Tibial nerve (tissue), 4 donors: ENCODE measurements around the gene TSSK3. TPM values are rescaled to one million over a fixed set of nuclear protein-coding genes. Genes with fewer than 3 reads are reported as not detected.
A peak's percentile ranks its signal among the peaks of the same experiment; 100 is the strongest.

ENCODE experiments used
- DNase-seq, 2 donors: peaks; one replicate each; pipeline ENCODE4 v3.0.0-alpha.2; 2019; ENCODE audit warnings: low spot score in 2 of 2
- H3K27ac ChIP-seq, 4 donors: fragments of 200-600 bp; sonication (generic) in 3 of 4; one replicate each; pipeline ENCODE4 v1.5.1; 2017 to 2019; ENCODE audit warnings: mild to moderate bottlenecking in 1 of 4
- H3K27me3 ChIP-seq, 2 donors: fragments of 200-600 bp; sonication (generic) in 1 of 2; one replicate each; pipeline versions ENCODE4 v1.5.1 to v1.6.0; 2017 to 2019
- H3K36me3 ChIP-seq, 3 donors: fragments of 200-600 bp; sonication (generic); one replicate each; pipeline ENCODE4 v1.5.1; 2018 to 2019
- H3K4me1 ChIP-seq, 4 donors: fragments of 200-600 bp; sonication (generic) in 3 of 4; one replicate each; pipeline ENCODE4 v1.5.1; 2017 to 2019
- H3K4me3 ChIP-seq, 4 donors: fragments of 200-600 bp; sonication (generic) in 3 of 4; one replicate each; pipeline ENCODE4 v1.5.1; 2017 to 2019; ENCODE audit warnings: mild to moderate bottlenecking in 1 of 4, moderate library complexity in 1 of 4
- H3K9me3 ChIP-seq, 4 donors: fragments of 200-600 bp; sonication (generic) in 3 of 4; one replicate each; pipeline ENCODE4 v1.5.1; 2017 to 2019
- EP300 ChIP-seq, 2 donors: sonication (generic); formaldehyde crosslinking; IDR thresholded peaks; one replicate each; pipeline ENCODE4 v1.6.1; 2017; ENCODE audit warnings: antibody characterized with exemption in 2 of 2, mild to moderate bottlenecking in 1 of 2
- POLR2A ChIP-seq, 2 donors: fragments of 450-650 bp; IDR thresholded peaks; one replicate each; pipeline ENCODE4 v1.6.1; 2017; ENCODE audit warnings: antibody characterized with exemption in 2 of 2, mild to moderate bottlenecking in 2 of 2, moderate library complexity in 2 of 2
- WGBS, 2 donors: methylation state at CpG; one replicate each; pipeline ENCODE4 v1.1.5; 2018; 5-methylcytosine and 5-hydroxymethylcytosine counted together
- total RNA-seq, 4 donors: library from RNA; depleted of rRNA; stranded (reverse); fragments of >200 nt; gene quantifications; one replicate each; pipeline ENCODE4 v1.1.0, GENCODE V29; 2016
- TF ChIP-seq, protein P1 (sequence below), 5 experiments: fragments of 200-600 bp in 3 of 5; fragments of 450-650 bp in 2 of 5; sonication (generic) in 3 of 5; IDR thresholded peaks; one replicate each; pipeline ENCODE4 v1.5.1; 2016 to 2019; ENCODE audit warnings: antibody characterized with exemption in 5 of 5, mild to moderate bottlenecking in 3 of 5, moderate library complexity in 2 of 5

The TSSK3 gene
- total RNA-seq, 4 donors from 2014 or later = 0.44 to 1.5 (median 1.2) TPM

DNA sequence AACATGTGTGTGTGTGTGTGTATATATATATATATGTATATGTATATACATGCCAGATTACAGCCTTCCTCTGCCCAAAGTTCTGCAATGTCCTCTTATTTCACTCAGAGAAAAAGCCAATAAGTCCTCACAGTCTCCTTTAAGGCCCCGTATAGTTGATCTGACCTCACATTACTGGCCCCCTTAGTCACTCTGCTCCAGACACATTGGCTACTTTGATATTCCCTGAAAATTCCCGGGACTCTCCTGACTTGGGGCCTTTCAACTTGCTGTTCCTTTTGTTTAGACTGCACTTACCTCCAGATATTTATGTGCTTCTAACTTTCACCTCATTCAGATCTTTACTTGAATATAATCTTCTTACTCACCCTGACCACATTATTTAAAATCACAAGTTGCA lies 36.1 kb downstream of the TSSK3 start:
- TF ChIP-seq POLR2A (IDR thresholded peaks at IDR 0.05) (no peak), EP300 (IDR thresholded peaks at IDR 0.05) (no peak)
- TF ChIP-seq, protein P1, sequence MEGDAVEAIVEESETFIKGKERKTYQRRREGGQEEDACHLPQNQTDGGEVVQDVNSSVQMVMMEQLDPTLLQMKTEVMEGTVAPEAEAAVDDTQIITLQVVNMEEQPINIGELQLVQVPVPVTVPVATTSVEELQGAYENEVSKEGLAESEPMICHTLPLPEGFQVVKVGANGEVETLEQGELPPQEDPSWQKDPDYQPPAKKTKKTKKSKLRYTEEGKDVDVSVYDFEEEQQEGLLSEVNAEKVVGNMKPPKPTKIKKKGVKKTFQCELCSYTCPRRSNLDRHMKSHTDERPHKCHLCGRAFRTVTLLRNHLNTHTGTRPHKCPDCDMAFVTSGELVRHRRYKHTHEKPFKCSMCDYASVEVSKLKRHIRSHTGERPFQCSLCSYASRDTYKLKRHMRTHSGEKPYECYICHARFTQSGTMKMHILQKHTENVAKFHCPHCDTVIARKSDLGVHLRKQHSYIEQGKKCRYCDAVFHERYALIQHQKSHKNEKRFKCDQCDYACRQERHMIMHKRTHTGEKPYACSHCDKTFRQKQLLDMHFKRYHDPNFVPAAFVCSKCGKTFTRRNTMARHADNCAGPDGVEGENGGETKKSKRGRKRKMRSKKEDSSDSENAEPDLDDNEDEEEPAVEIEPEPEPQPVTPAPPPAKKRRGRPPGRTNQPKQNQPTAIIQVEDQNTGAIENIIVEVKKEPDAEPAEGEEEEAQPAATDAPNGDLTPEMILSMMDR (IDR thresholded peaks at IDR 0.05) = no peak
- H3K4me3 ChIP-seq = no peak overlapping the region
- 41 to 43% methylated on average over 2 of the region's 2 CpGs for WGBS, 2 donors
- DNase-seq = no peak
- H3K27ac ChIP-seq = no peak overlapping the region
- no peaks in the 10 kb centered on the region for H3K36me3 ChIP-seq
- peaks cover 0 to 15% (median 5%) of the 10 kb centered on the region in 4 donors for H3K4me1 ChIP-seq
- H3K9me3 ChIP-seq = no peaks in the 10 kb centered on the region
- H3K27me3 ChIP-seq = no peaks in the 10 kb centered on the region

DNA sequence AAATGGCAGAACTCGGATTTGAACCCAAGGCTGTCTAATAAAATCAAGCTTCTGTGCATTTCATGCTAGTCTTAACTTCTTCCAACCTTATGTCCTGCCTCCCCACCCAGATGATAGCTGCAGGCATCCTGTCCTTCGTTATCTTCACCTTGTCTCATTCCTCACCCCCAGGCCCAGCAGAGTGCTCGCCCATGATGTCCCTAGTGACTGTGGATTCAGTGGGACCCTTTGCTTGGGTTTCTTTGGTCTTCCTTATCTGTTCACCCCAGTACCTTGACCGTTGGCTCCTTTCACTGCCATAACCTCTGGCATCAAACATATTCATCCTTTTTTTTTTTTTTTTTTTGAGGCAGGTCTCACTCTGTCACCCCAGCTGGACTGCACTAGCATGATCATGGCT lies 37.5 kb downstream of the TSSK3 start:
- no peak overlapping the region for H3K27ac ChIP-seq
- H3K4me1 ChIP-seq = peaks cover 0 to 12% (median 3%) of the 10 kb centered on the region in 4 donors
- no peaks in the 10 kb centered on the region for H3K27me3 ChIP-seq
- 70 to 81% methylated on average over 4 of the region's 4 CpGs for WGBS, 2 donors
- DNase-seq = no peak
- no peaks in the 10 kb centered on the region for H3K9me3 ChIP-seq
- H3K36me3 ChIP-seq = no peaks in the 10 kb centered on the region
- no peak for TF ChIP-seq POLR2A (IDR thresholded peaks at IDR 0.05)
- TF ChIP-seq, protein P1 (IDR thresholded peaks at IDR 0.05) = no peak
- no peak for TF ChIP-seq EP300 (IDR thresholded peaks at IDR 0.05)
- H3K4me3 ChIP-seq = no peak overlapping the region

DNA sequence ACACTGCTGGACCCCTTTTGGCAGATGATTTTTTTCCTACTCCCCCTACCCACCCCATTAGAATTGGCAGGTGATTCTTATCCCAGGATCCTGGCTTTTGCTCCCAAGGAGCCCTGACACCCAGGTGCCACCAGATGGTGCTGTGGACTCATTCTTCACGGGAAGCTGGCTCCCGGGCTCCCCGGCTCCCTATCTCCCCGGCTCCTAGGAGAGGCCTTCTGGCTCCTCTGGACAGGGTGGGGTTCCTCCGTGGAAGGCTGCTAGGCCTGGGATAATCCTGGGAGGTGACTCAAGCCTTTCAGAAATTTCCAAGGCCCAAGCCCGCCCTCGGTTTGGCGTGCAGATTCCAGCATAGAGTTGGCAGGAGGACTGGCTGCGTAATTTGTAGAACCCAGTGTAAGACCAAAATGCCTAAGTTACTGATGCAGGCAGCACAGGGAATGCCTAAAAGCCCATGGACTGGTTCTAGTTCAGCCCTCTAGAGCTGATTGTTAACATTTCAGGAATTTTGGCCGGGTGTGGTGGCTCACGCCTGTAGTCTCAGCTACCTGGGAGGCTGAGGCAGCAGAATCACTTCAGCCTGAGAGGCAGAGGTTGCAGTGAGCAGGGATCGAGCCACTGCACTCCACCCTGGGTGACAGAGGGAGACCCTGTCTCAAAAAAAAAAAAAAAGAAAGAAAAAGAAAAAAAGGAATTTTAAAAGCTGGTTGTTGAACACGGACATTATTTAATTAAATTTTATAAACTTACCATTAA lies 38.7 kb downstream of the TSSK3 start:
- Histone ChIP-seq H3K4me1 (peaks cover 0 to 5% (median 0%) of the 10 kb centered on the region in 4 donors), H3K9me3 (no peaks in the 10 kb centered on the region), H3K27me3 (no peaks in the 10 kb centered on the region), H3K27ac (peak overlapping the region in 3 of 4 donors; percentile 25 to 54 (median 29)), H3K36me3 (no peaks in the 10 kb centered on the region), H3K4me3 (no peak overlapping the region)
- TF ChIP-seq, protein P1 (IDR thresholded peaks at IDR 0.05) = peak; percentile 86 to 92 (median 90)
- TF ChIP-seq POLR2A (IDR thresholded peaks at IDR 0.05) = no peak
- no peak for TF ChIP-seq EP300 (IDR thresholded peaks at IDR 0.05)
- WGBS, 2 donors = 43% methylated on average over 13 of the region's 13 CpGs
- DNase-seq = peak; percentile 72 to 87

DNA sequence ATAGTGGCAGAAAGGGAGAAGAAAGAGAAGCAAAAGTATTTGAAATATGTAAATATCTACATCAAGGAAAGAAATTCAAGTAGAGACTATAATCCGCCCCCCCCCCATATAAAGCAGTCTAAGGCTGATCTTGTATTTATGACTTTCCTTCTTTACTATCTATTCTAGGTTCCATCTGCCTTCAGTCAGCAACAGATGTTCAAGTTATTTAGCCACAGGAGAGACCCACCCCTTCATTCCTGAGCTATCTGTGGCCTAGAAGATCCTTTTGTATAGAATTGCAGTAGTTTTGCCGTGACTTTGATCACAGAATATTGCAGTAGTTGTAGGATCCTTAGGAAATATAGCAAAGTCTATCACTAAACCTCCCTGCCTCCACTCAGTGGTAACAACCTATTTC lies 42.6 kb downstream of the TSSK3 start:
- Histone ChIP-seq H3K27ac (no peak overlapping the region), H3K4me3 (no peak overlapping the region), H3K4me1 (peaks cover 0 to 5% (median 0%) of the 10 kb centered on the region in 4 donors), H3K9me3 (no peaks in the 10 kb centered on the region), H3K27me3 (no peaks in the 10 kb centered on the region), H3K36me3 (no peaks in the 10 kb centered on the region)
- DNase-seq = no peak
- TF ChIP-seq, protein P1 (IDR thresholded peaks at IDR 0.05) = no peak
- TF ChIP-seq POLR2A (IDR thresholded peaks at IDR 0.05) (no peak), EP300 (IDR thresholded peaks at IDR 0.05) (no peak)
- WGBS, 2 donors = 43 to 47% methylated on average over 2 of the region's 2 CpGs

DNA sequence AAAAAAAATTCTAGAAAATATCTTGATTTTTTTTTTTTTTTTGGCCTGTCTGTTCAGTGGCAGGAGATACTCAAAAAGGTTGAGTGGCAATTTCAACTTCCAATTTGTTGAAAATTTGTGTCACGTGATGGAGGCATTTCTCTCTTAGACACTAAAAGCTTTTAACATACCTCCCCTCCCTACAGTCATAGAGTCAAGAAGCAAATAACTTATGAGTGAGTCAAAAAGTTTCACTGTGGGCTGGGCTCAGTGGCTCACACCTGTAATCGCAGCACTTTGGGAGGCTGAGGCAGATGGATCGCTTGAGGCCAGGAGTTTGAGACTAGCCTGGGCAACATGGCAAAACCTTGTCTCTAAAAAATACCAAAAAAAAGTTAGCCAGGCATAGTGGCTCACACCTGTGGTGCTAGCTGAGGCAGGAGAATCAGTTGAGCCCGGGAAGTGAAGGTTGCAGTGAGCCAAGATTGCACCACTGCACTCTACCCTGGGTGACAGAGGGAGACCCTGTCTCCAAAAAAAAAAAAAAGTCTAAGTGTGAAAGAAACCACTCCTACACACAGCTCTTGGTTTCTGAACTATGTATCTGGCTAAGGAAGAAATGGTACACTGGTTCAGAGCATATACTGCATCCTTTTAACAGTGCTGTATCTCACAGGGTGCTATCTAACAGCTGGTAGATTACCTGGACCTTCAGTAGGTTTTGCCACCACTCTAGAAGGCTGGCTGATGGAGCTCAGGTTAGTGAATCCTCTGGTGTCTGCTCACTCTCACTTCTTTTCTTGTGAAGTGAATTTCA lies 43.5 kb downstream of the TSSK3 start:
- Histone ChIP-seq H3K4me1 (peaks cover 0 to 4% (median 0%) of the 10 kb centered on the region in 4 donors), H3K27ac (no peak overlapping the region), H3K4me3 (no peak overlapping the region), H3K36me3 (no peaks in the 10 kb centered on the region), H3K9me3 (no peaks in the 10 kb centered on the region), H3K27me3 (no peaks in the 10 kb centered on the region)
- 86% methylated on average over 4 of the region's 4 CpGs for WGBS, 2 donors
- DNase-seq = no peak
- no peak for TF ChIP-seq EP300 (IDR thresholded peaks at IDR 0.05)
- TF ChIP-seq POLR2A (IDR thresholded peaks at IDR 0.05) = no peak
- TF ChIP-seq, protein P1 (IDR thresholded peaks at IDR 0.05) = no peak
